Right renal pelvis (tissue), 4 donors: ENCODE results near the gene PDCD7. TPM values are rescaled to one million over a fixed set of nuclear protein-coding genes. Genes with fewer than 3 reads are reported as not detected.
A peak's percentile ranks its signal among the peaks of the same experiment; 100 is the strongest.
"Not testable (repeated sequence)": the region's sequence is repeated elsewhere in the genome, so short reads cannot be mapped to it uniquely, and the experiment has no call there.

ENCODE experiments used
- DNase-seq, 4 donors: peaks; one replicate each; pipeline ENCODE4 v3.0.0-alpha.2; 2013; ENCODE audit warnings: low read depth in 4 of 4, low spot score in 3 of 4, missing footprints in 1 of 4
- polyA plus RNA-seq, 4 donors: library from polyadenylated mRNA; unstranded; fragments of 120-200 nt; gene quantifications; one replicate each; pipeline ENCODE4 v1.2.1, GENCODE V29; 2013; ENCODE audit not compliant: insufficient read length in 4 of 4

Gene PDCD7
- polyA plus RNA-seq, 4 donors: 27.5 to 32.9 (median 31.5) TPM

DNA sequence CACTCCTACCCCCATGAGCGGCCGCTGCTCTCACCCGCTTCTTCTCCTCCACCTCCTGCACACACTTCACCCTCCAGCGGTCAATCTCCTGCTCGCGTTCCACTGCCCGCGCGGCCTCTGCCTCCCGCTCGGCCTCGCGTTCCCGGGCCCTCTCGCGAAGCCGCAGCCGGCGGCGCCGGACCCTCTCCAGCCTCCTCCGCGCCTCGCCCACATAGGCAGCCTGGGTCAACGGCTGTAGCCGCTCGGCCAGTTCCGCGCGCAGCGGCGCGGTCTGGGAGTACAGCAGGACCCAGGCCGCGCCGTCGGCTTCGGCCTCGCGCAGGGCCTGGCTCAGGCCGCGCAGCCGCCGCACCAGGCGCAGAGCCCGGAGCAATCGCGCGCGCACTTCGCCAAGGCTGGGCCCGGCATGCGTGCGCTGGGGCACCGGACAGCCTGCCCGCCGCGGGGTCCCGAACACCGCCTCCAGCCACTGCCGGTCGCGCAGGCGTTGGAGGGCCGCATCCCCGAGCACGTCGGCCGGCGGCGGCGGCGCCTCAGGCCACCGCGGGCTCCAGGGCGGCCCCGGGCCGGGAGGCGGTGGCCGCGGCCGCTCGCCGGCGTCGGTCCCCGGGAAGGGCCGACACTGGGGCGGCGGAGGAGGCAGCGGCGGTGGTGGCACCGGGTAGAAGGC lies 595 bp downstream of the PDCD7 start:
- peak in 3 of 4 donors; percentile 17 to 36 (median 28) for DNase-seq

DNA sequence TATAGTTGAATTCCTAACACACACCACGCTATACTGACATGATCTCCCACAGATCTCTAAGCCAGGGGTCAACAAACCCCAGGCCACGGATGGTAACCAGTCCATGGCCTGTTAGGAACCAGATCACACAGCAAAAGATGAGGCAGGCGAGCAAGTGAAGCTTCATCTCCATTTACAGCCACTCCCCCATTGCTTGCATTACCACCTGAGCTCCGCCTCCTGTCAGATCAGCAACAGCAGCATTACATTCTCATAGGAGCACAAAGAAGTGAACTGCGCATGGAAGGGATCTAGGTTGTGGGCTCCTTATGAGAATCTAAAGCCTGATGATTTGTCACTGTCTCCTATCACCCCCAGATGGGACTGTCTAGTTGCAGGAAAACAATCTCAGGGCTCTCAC lies 2.7 kb downstream of the PDCD7 start:
- no peak for DNase-seq

DNA sequence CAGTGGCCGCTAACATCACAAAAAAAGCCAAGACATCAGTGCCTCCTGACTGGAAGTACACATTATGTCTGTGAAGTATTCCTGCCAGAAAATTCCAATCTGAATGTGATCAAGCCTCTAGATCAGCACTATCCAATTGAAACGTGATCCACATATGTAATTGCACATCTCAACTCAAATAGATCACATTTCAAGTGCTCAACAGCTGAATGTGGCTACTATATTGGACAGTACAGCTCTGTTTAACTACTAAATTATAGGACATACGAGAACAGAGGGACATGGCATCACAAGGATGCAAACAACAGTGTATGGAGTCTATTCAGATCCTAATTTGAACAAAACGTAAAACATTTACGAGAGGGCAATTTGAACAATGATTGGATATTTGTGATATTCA lies 18.1 kb downstream of the PDCD7 start:
- no peak for DNase-seq

DNA sequence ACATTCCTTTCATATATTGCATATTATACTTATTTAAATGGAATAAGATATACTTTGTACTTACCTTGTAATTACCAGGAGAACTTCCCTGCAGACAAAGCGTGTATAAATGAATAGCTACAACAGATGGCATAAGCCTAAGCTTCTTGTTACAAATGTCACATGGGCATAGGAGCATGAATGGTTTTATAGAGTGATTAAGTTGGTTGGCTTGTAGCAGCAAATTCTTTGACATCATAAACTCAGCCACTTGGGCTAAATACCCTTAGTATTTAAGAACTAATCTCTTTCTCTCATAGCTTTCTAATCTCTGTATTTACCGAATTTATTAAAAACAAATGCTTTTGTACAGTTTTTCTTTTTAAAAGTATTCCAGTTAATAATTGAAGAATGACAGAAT lies 18.5 kb downstream of the PDCD7 start, which contains the start of gene UBAP1L:
TSS of gene UBAP1L (minus strand) at position 115 of the 400 bp plus-strand sequence. CDS start 8,985 bp downstream, outside the sequence.
- no peak for DNase-seq

DNA sequence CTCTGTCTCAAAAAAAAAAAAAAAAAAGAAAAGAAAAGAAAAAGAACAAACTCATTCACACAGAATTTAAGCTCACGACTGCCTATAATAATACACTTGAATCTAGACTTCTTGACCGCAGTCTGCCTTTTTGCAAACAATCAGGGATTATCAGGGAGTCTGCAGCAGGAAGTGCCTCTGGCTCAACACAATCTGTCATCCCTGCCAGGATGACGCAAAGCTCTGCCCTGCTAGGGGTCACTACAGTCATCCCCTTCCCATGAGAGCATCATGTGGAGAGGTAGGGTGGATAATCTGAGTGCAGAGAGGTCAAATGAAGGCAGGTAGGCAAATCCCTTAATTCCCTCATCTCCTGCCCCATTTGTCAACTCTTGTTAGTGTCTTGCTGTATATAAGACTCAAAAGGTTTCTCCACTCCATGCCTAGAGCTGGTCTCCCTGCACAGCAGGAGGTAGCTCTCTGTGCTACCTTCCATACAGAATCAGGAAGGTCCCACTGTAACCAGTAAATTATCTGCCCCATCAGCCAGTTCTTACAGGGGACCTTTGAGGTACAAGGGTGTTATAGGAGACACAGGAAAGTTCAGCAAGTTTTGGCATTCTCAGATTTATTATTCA lies 22.8 kb downstream of the PDCD7 start:
- DNase-seq: no peak

DNA sequence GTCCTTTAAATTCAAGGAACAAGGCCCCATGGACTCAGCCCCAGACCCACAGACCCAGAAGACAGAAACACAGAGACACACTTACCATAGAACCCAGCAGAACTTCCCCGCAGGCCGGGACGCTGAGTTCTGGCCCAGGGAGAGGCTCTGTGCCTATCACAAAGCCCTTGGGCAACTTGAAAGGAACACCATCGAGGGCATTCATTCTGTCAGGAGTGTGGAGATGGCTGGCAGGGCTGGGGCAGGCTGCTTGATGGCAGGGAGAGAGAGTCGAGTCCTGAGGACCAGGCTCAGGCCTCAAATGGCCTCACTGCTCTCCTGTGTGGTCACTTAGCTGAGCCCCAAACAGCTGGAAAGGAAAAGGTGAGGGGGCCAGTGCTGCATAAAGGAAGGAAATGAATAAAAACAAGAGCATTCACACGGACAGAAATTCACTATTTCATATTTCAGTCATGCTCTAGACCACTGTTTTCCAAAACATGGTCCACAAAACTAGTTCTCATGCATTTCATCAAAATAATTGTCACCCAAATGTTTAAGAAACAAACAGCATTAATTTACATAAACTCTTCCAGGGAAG lies 27.5 kb downstream of the PDCD7 start:
- no peak for DNase-seq

DNA sequence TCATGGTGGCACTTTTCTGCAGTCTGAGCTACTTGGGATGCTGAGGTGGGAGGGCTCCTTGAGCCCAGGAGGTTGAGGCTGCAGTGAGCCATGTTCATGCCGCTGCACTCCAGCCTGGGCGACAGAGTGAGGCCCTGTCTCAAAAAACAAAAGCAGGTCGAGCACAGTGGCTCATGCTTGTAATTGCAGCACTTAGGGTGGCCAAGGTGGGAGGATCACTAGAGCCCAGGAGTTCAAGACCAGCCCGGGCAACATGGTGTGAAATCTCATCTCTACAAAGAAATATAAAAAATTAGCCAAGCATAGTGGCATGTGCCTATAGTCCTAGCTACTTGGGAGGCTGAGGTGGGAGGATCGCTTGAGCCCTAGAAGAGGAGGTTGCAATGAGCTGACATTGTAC lies 28.6 kb downstream of the PDCD7 start:
- no peak for DNase-seq

DNA sequence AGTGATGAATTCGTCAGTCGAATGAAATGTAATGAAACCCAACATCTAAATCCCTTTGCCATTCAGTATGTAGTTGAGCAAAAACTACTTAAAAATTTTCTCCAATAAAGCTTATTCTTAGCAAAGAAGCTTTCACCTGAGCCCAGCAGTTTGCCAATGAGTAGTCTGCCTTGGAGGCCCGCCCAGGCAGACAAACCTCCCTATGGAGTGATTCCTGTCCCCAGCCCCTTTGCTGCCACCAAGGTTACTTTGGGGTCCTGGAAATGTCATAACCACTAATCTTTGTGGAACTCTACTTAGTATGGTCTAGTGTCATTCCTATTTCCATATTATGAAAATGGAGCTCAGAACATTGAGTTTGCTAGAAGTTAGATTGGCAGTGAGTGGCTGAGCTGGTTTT lies 30.7 kb downstream of the PDCD7 start:
- no peak for DNase-seq

DNA sequence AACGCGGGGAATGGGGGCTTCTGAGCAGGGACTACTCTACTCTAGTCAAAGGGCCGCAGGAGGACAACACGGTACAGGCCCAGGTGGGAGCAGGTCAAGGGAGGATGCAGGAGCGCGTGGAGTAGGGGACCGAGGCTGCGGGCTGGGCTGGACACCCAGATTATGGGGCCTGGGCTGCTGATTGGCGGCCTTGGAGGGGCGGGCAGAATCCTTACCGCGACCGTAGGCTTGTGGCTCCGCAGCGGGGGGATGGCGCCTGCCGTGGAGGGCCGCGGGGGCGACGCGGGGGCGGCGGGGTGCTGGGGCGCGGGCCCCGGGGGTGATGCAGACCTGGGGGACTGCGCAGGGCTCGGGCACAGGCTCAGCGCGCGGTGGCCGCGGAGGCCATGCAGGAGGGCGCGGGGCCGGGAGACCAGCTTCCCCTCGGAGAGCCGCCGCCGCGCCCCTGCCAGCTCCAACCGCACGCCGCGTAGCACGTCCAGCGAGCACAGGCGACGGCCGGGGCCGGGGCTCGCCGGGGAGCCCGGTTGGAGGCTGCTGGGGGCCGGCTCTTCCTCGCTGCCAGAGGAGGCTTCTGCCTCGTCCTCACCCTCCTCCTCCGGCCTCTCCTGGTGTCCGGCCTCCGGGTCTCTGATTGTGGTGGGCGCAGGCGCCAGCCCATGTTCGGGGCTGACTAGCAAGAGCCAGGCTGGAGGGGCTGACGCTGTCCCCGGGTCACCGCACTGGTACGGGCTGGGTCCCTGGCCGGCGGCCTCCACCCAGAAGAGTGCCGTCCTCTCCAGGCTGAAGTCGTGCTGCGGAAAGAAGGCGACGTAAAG lies 31.5 kb downstream of the PDCD7 start:
- DNase-seq: no peak

DNA sequence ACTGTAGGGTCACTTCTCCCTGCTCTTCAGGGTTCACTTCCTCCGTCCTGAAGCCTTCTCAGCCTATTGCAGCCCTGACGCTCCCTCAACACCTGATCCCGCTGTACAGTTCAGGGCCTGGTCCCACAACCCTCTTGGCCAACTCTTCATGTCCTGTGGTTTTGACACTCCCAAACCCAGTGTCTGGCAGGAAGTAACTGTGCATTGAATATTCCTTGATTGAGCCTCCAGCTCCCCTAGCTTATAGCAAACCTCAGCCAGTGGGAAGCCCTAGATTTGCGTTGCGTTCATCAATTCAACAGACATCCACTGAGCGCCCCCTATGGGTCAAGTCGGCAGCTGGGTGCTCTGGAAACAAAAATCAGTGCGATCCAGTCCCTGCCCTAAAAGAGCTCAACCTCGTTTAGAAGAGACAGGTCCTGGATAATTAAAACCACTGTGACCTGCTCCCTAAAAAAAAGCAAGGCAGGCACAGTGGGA lies 32.2 kb downstream of the PDCD7 start:
- peak; percentile 74 to 80 (median 78) for DNase-seq

DNA sequence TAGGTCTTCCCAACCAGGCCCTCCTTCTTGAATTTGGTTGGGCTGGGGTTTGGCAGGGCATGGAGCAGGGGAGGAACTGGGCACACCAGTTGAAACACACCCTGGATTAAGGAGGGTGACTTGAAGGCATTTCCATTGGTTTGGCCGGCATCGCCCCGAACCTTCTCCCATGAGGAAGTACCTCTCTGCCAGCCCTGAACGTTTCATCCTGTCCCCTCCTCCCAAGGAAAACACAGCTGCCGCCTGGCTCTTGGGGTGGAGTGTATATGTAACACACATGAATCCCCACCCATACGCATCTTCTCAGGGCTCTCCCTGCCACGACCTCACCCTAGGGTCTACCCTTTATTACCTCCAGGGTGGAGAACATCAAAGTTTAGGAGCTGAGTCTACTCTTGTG lies 33.2 kb downstream of the PDCD7 start:
- DNase-seq: no peak

DNA sequence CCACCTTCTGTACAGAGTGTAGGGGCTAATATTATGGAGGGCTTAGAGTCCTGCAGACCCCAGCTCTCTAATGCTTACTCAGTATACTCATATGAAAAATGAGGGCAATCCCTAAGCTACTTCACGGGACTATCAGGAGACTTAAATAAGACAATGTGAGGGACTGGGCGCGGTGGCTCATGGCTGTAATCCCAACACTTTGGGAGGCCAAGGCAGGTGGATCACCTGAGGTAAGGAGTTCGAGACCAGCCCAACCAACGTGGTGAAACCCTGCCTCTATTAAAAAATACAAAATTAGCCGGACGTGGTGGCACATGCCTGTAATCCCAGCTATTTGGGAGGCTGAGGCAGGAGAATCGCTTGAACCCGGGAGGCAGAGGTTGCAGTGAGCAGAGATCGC lies 33.8 kb downstream of the PDCD7 start:
- not testable (repeated sequence) for DNase-seq

DNA sequence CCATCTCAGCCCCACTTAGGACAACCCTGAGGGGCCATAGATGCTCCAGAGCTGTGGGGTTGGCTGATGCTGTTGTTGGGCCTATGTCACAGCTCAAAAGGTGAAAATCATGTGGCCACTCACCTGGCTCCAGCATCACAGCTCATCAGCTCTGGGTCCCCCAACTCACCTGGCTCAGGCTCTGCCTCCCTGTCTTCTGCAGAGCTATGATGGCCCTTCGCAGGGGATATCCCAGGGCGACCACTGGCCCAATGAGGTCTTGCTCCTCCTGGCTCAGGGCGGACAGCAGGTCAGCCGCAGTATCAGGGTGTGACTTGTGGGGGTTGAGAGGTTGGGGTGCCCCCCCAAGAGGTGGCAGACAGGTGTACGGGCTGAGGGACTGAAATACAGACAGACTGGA lies 34.3 kb downstream of the PDCD7 start:
- no peak for DNase-seq

DNA sequence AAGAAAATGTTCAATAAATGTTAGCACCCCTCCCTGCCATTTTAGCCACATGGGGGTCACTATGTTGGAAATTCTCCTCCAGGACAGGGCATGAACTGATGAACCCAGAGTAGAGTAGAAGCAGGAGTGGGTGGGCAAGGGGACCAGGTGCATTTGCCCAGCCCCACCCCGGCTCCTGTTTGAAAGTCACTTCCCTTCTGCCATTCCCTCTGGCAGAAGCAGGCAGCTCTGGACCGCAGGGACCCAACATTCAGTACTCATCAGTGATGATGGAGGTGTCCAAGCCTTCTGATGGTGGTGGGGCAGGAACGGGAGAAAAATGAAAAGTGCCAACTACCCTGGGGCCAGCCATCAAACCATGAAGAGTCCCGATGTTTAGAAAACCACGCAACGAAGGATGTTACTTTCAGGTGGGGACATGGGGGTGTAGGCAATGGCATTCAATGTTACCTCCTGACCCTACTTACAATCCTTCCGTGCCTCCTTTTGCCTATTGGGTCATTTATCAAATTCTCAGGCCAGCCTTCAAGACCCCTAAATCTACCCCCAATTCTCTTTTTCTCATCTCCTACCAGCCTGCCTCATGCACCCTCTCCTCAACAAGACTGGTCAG lies 35.9 kb downstream of the PDCD7 start:
- DNase-seq: no peak

DNA sequence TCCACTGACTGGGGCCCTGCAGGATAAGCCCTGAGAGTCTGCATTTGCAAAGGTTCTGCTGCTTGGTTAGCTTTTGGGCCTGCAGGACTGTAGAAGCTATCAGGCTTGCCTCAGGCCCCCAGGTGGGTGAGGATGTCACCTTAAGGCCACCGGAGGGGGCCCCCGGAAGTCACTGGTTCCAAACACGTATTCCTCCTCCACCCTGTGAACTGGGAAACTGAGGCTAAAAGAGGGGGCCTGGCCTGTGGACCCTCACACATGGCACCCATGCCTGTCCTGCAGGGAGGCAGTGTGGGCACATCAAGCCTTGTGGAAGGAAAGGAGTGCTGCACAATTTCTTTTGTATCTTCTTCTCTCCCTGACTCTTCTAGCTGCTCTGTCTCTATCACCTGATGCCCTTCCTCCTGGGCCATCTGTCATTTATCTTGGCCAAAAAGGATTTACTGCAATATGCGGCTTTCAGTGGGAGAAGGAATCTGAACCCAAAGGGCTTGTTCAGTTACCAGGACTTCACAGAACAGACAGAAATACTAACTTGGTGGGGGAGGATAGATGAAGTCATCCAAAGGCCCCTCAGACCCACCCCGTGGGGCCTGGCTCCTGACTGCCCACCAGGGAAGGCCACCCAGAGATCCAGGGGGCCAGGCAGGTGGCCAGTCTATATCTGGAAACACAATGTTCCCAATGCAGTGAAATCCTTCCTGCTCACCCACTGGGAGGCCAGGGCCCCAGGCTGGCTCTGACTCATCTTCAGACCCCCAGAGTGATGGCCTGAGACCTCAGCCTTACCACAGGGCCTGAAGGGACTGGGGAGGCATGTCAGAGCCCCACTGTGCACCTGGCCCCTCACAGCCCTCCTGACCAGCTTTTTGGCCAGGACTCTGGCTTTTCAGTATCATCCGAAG lies 36.9 kb downstream of the PDCD7 start:
- DNase-seq: no peak

DNA sequence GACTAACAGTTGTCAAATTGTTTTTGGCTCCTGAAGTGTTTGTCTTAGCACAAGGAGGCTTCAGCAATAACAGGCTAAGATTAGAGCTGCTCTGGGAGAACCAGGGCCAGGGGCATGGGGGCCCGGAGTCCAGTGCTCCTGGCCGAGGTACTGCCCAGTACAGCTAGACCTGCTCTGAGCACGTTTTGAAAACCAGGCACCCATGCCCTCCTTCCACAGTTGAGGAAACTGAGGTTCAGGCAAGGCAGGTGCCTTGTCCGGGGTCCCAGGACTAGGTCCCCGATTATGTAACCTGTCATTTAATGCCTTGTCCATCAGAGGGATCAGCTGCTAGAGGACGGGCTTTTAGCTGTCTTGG lies 37.9 kb downstream of the PDCD7 start:
- DNase-seq: no peak

DNA sequence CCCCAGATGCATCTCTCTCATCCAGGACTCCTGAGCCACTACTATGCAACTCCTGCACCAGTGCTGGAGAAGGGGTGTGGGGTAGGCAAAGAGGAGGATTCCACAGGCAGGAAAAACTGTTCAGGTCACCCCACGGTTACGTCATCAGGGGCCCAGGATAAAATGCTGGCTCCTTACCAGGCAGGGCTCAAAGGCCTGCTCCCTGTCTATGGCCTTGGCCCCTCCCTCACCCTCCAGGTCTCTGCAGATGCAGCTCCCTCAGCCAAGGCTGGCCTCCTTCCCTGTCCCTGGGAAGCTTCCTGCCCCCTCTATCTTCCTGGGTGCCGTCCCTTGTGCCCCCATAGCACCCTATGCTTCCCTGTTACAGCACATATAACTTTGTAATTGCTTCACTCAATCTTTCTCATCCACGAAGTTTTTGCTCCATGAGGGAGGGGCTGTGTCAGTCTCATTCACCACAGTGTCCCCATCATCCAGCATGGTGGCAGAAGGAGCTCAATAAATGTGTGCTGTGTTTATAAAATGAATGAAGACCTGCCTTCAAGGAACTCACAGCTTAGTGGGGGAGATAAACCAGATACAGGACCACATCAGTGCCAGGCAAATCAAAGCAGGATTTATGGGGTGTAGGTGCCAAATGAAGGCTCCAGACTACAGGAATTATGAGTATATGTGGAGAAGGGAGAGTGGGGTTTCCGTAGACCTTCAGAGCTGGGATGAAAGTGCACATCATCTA lies 38.4 kb downstream of the PDCD7 start:
- no peak for DNase-seq

DNA sequence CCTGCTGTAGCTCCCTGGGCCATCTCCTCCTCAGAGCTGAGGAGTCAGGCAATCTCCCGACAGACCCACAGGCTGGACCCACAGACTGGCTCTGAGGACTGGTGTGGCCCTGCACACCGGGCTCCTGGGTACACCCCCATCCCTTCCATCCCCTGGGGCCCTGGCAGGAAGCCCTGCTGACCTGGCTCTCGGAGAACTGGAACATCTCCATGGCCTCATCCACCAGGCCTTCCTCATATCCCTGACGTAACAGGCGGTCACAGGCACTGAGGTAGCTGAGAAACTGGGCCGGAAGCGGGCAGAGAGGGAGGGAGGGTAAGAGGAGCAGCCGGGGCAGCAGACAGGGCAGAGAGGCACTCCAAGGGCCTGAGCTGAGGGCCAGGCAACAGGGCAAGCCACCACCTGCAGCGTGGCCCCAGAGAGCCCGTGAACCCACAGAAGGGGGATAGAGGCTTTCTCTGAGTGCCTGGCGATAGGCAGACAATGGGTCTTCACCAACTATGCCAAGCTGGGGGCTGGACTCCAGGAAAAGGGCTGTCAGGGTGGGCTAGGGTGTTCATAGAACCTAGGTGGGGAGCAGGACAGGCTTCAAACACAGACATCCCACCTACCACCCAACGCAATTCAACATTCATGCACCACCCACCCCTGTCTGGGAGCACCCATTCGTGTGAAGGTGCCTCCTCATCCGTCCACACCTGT lies 39.2 kb downstream of the PDCD7 start:
- DNase-seq: no peak
